IgD-negative memory B cell (primary cell): ENCODE measurements around the gene ZNF132. TPM values are rescaled to one million over a fixed set of nuclear protein-coding genes. Genes with fewer than 3 reads are reported as not detected.
"Not testable (repeated sequence)": the region's sequence is repeated elsewhere in the genome, so short reads cannot be mapped to it uniquely, and the experiment has no call there.

Experiments
- H3K27ac Mint-ChIP-seq, 3 donors: one replicate each; pipeline ENCODE4 v1.8.0; 2020 to 2022; ENCODE audit warnings: mild to moderate bottlenecking in 3 of 3, mixed read lengths in 3 of 3, moderate library complexity in 1 of 3
- H3K27me3 Mint-ChIP-seq: one replicate; pipeline ENCODE4 v1.8.0; 2021; ENCODE audit warnings: mixed read lengths
- H3K36me3 Mint-ChIP-seq: one replicate; pipeline ENCODE4 v1.8.0; 2020; ENCODE audit warnings: mild to moderate bottlenecking, mixed read lengths
- H3K4me1 Mint-ChIP-seq, 3 donors: one replicate each; pipeline ENCODE4 v1.8.0; 2020 to 2022; ENCODE audit warnings: mixed read lengths in 3 of 3, mild to moderate bottlenecking in 1 of 3
- H3K4me3 Mint-ChIP-seq, 4 donors: one replicate each; pipeline ENCODE4 v1.8.0; 2020 to 2022; ENCODE audit warnings: mild to moderate bottlenecking in 4 of 4, mixed read lengths in 4 of 4, moderate library complexity in 3 of 4
- H3K9me3 Mint-ChIP-seq, 3 donors: one replicate each; pipeline ENCODE4 v1.8.0; 2020 to 2021; ENCODE audit warnings: mixed read lengths in 3 of 3, mild to moderate bottlenecking in 1 of 3
- polyA plus RNA-seq: library from polyadenylated mRNA; unstranded; fragments of 300-500 nt; fragmentation: Illumina TruSeq; gene quantifications from one replicate; pipeline ENCODE4 v1.2.3, GENCODE V29; 2021

The ZNF132 gene
- polyA plus RNA-seq, 1 donor from 2014 or later = 0.53 TPM

- H3K9me3 Mint-ChIP-seq = peaks cover 3 to 6% (median 4%) of the 10 kb centered on the region in 3 donors
- peaks cover 3% of the 10 kb centered on the region for H3K36me3 Mint-ChIP-seq
- peak within 1 kb of the TSS in 2 of 3 donors; percentile 80 to 87 for H3K27ac Mint-ChIP-seq
Observed at GRCh38 chr19:58451358-58452101, 11.6 kb upstream of the ZNF132 start, which contains the start of gene ZNF324B. Gene ZNF324B, plus strand, starts transcription at chr19:58451622. Its CDS starts 2,080 bp downstream, at chr19:58453702.

DNA sequence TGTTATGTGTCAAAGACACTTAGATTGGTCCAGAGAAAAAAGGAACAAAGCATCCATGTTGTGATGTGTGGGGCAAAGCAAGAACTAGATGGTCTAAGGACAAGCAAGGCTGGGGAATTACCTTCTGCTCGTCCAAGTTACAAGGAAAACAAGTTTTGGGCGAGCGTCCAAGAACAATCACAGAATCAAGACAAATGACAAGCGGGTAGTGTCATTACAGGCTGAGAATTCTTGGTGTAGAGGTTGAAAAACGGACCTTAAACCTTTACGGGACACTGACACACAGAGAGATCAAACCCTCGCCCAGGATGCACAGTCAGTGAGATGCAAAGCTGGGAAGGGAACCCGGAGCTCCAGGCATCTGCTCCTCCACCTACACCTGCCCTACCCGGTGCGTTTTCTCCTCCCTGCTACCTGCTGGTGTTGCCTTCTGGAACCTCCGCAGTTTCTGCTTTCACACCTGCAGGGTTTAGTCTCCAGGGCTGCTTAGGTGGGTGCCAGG, 11.0 kb upstream of the ZNF132 start:
- Mint-ChIP-seq H3K9me3 (peaks cover 3 to 6% (median 6%) of the 10 kb centered on the region in 3 donors), H3K4me3 (peak overlapping the region; percentile 82 to 95 (median 92)), H3K36me3 (peaks cover 3% of the 10 kb centered on the region), H3K4me1 (peaks cover 10 to 15% (median 11%) of the 10 kb centered on the region in 3 donors), H3K27ac (peak overlapping the region in 2 of 3 donors; percentile 80 to 87), H3K27me3 (peaks cover 14% of the 10 kb centered on the region)

More at GRCh38 chr19:58451358-58452101, 11.6 kb upstream of the ZNF132 start, which contains the start of gene ZNF324B:
- H3K4me1 Mint-ChIP-seq = peaks cover 10 to 15% (median 11%) of the 10 kb centered on the region in 3 donors
- H3K4me3 Mint-ChIP-seq = peak within 1 kb of the TSS; percentile 82 to 95 (median 92)
- H3K27me3 Mint-ChIP-seq = peaks cover 10% of the 10 kb centered on the region

- H3K9me3 Mint-ChIP-seq, H3K36me3 Mint-ChIP-seq: not testable (repeated sequence)
- Mint-ChIP-seq H3K4me3 (peak overlapping the region in 1 of 4 donors; percentile 95), H3K4me1 (peaks cover 10 to 15% (median 11%) of the 10 kb centered on the region in 3 donors), H3K27me3 (peaks cover 14% of the 10 kb centered on the region), H3K27ac (peak overlapping the region in 1 of 3 donors; percentile 87)
Observed at GRCh38 chr19:58449980-58450379, 10.0 kb upstream of the ZNF132 start.

GRCh38 chr19:58448860-58449259, 8.9 kb upstream of the ZNF132 start:
- Mint-ChIP-seq H3K4me3 (peak overlapping the region in 1 of 4 donors; percentile 4), H3K27me3 (peaks cover 18% of the 10 kb centered on the region), H3K4me1 (peaks cover 10 to 15% (median 11%) of the 10 kb centered on the region in 3 donors)
- H3K27ac Mint-ChIP-seq, H3K36me3 Mint-ChIP-seq, H3K9me3 Mint-ChIP-seq: not testable (repeated sequence)

DNA sequence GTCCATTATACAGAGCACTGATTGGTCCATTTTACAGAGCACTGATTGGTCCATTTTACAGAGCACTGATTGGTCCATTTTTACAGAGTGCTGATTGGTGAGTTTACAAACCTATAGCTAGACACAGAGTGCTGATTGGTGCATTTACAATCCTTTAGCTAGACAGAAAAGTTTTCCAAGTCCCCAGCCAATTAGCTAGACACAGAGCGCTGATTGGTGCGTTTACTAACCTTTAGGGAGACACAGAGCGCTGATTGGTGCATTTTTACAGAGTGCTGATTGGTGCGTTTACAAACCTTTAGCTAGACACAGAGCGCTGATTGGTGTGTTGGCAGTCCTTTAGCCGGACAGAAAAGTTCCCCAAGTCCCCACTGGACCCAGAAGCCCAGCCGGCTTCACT, 3.0 kb upstream of the ZNF132 start:
- not testable (repeated sequence) for H3K27ac Mint-ChIP-seq
- H3K36me3 Mint-ChIP-seq = peaks cover 10% of the 10 kb centered on the region
- H3K27me3 Mint-ChIP-seq = peaks cover 14% of the 10 kb centered on the region
- peaks cover 6 to 25% (median 8%) of the 10 kb centered on the region in 3 donors for H3K9me3 Mint-ChIP-seq
- peaks cover 5 to 14% (median 12%) of the 10 kb centered on the region in 3 donors for H3K4me1 Mint-ChIP-seq
- peak overlapping the region in 2 of 4 donors; percentile 8 to 25 for H3K4me3 Mint-ChIP-seq

GRCh38 chr19:58440556-58440955, 603 bp upstream of the ZNF132 start:
- H3K9me3 Mint-ChIP-seq = peaks cover 11 to 29% (median 19%) of the 10 kb centered on the region in 3 donors

GRCh38 chr19:58434217-58434616, 5.7 kb downstream of the ZNF132 start:
- no peaks in the 10 kb centered on the region for H3K27me3 Mint-ChIP-seq
- no peak overlapping the region for H3K27ac Mint-ChIP-seq
- peak overlapping the region in 2 of 4 donors; percentile 47 to 65 for H3K4me3 Mint-ChIP-seq
- peaks cover 28% of the 10 kb centered on the region for H3K36me3 Mint-ChIP-seq
- H3K9me3 Mint-ChIP-seq = peaks cover 21 to 43% (median 26%) of the 10 kb centered on the region in 3 donors
- H3K4me1 Mint-ChIP-seq = peaks cover 0 to 8% (median 4%) of the 10 kb centered on the region in 3 donors

More at GRCh38 chr19:58440556-58440955, 603 bp upstream of the ZNF132 start:
- Mint-ChIP-seq H3K4me1 (peaks cover 5 to 14% (median 13%) of the 10 kb centered on the region in 3 donors), H3K27ac (peak overlapping the region; percentile 74 to 96 (median 87)), H3K27me3 (peaks cover 3% of the 10 kb centered on the region), H3K36me3 (peaks cover 21% of the 10 kb centered on the region), H3K4me3 (peak overlapping the region; percentile 79 to 99 (median 95))

- H3K4me1 Mint-ChIP-seq = no peaks in the 10 kb centered on the region
- H3K36me3 Mint-ChIP-seq = peaks cover 15% of the 10 kb centered on the region
- H3K27ac Mint-ChIP-seq = no peak overlapping the region
- H3K9me3 Mint-ChIP-seq = peaks cover 7 to 28% (median 25%) of the 10 kb centered on the region in 3 donors
- no peak overlapping the region for H3K4me3 Mint-ChIP-seq
- no peaks in the 10 kb centered on the region for H3K27me3 Mint-ChIP-seq
Observed at GRCh38 chr19:58429745-58430144, 10.2 kb downstream of the ZNF132 start.

- H3K4me3 Mint-ChIP-seq = peak overlapping the region in 1 of 4 donors; percentile 77
- H3K36me3 Mint-ChIP-seq = peaks cover 13% of the 10 kb centered on the region
- no peaks in the 10 kb centered on the region for H3K4me1 Mint-ChIP-seq
- H3K27ac Mint-ChIP-seq = no peak overlapping the region
- H3K9me3 Mint-ChIP-seq = peaks cover 7 to 23% (median 20%) of the 10 kb centered on the region in 3 donors
- no peaks in the 10 kb centered on the region for H3K27me3 Mint-ChIP-seq
Observed at GRCh38 chr19:58428617-58429016, 11.3 kb downstream of the ZNF132 start.

DNA sequence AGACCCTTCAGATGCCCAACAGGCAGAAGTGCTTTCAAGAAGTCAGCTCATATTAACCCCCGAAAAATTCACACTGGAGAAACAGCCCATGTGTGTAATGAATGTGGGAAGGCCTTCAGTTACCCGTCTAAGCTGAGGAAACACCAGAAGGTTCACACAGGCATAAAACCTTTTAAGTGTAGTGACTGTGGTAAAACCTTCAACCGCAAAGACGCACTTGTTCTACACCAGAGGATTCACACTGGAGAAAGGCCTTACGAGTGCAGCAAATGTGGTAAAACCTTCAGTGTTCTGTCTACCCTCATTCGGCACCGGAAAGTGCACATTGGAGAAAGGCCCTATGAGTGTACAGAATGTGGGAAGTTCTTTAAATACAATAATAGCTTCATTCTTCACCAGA, 22.9 kb downstream of the ZNF132 start:
- H3K36me3 Mint-ChIP-seq = peaks cover 23% of the 10 kb centered on the region
- no peak overlapping the region for H3K27ac Mint-ChIP-seq
- no peaks in the 10 kb centered on the region for H3K27me3 Mint-ChIP-seq
- no peaks in the 10 kb centered on the region for H3K4me1 Mint-ChIP-seq
- no peaks in the 10 kb centered on the region for H3K9me3 Mint-ChIP-seq
- H3K4me3 Mint-ChIP-seq = no peak overlapping the region

DNA sequence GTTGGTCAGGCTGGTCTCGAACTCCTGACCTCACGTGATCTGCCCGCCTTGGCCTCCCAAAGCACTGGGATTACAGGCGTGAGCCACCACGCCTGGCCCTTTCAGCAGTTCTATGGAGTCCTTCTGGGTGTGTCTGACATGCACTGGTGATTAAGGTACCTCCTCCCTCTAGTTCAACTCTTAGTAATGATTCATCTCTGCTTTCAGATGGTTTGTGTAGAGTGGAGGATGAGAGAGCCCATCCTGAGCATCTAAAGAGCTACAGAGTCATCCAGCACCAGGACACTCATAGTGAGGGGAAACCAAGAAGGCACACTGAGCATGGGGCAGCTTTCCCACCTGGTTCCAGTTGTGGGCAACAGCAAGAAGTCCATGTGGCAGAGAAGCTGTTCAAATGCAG, 23.3 kb downstream of the ZNF132 start:
- Mint-ChIP-seq H3K27ac (no peak overlapping the region), H3K4me3 (no peak overlapping the region), H3K36me3 (peaks cover 23% of the 10 kb centered on the region), H3K27me3 (no peaks in the 10 kb centered on the region), H3K4me1 (no peaks in the 10 kb centered on the region), H3K9me3 (no peaks in the 10 kb centered on the region)

DNA sequence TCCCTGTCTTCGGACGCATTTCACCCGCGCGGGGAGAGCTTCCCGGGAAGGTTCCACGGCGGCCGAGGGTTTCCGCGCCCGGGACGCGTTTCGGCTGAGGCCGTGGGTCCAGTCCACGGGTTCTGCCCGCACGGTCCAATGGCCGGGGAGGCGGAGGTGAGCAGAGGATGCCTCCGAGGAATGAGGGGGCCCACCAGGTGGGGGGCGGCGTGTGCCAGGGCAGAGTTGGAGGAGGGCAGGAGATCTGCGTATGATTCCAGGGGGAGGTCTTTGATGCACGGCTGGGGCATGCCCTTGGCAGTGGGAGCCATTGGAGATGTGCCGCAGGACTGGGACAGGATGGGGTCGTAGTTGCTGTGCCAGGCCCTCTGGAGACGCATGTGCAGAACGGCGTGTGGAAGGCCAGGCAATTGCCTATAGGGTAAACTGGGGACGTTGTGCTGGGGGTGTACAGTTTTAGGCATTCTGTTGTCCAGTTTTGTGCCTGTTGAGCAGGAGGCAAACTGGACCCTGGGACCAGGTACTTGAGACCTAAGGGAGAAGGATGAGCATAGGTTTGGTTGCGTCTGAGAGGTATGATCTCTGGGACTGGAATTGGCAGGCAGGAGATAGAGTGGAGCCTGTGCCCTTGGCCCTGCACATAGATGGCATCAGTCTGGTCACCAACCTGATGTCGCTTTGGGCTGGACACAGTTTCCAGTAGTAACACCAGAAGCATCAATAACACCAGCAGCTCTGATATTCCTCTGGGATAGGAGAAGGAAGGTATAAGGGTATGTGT, 30.8 kb downstream of the ZNF132 start:
- Mint-ChIP-seq H3K27me3 (no peaks in the 10 kb centered on the region), H3K36me3 (peaks cover 7% of the 10 kb centered on the region), H3K27ac (peak overlapping the region in 2 of 3 donors; percentile 46 to 74), H3K9me3 (peaks cover 0 to 1% (median 0%) of the 10 kb centered on the region in 3 donors), H3K4me1 (peaks cover 15 to 24% (median 22%) of the 10 kb centered on the region in 3 donors), H3K4me3 (peak overlapping the region; percentile 97 to 99 (median 98))

- peaks cover 0 to 1% (median 0%) of the 10 kb centered on the region in 3 donors for H3K9me3 Mint-ChIP-seq
Observed at GRCh38 chr19:58408152-58409009, 31.6 kb downstream of the ZNF132 start, which contains the start of gene ZNF584. Gene ZNF584, plus strand, starts transcription at chr19:58408649. Its CDS starts 499 bp downstream, at chr19:58409148.

More at GRCh38 chr19:58408152-58409009, 31.6 kb downstream of the ZNF132 start, which contains the start of gene ZNF584:
- Mint-ChIP-seq H3K4me3 (peak within 1 kb of the TSS; percentile 97 to 99 (median 98)), H3K4me1 (peaks cover 15 to 24% (median 22%) of the 10 kb centered on the region in 3 donors), H3K27me3 (no peaks in the 10 kb centered on the region), H3K36me3 (peaks cover 7% of the 10 kb centered on the region), H3K27ac (peak within 1 kb of the TSS; percentile 94 to 96 (median 95))
